GM19023 (cell line): ENCODE data around the gene SETD5.
"Not testable (repeated sequence)": the region's sequence is repeated elsewhere in the genome, so short reads cannot be mapped to it uniquely, and the experiment has no call there.

Source experiments
- ATAC-seq: cut with Tn5 transposase; IDR thresholded peaks from one replicate; pipeline ENCODE4 v1.9.1; 2021; ENCODE audit warnings: mild to moderate bottlenecking, moderate library complexity; ENCODE audit not compliant: unreplicated experiment

The SETD5 gene

DNA sequence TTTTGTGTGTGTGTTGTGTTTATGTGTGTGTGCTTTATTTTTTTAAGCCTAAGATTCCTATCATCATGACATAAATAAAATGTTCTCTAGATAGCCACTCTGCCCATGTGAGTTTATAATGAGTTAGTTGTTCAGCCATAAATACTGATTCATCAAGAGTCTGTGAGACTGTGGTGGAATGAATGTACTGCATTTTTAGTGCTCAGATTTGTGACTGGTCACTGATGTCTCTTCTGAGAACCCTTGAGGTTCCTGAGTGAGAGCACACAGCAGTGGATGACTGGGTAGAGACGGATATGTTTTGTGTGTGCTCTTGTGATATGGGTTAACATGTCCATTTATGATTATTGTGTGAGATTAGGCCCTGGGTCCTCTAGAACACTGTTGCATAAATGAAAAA is 51.2 kb downstream of the SETD5 start:
- no peak for ATAC-seq

DNA sequence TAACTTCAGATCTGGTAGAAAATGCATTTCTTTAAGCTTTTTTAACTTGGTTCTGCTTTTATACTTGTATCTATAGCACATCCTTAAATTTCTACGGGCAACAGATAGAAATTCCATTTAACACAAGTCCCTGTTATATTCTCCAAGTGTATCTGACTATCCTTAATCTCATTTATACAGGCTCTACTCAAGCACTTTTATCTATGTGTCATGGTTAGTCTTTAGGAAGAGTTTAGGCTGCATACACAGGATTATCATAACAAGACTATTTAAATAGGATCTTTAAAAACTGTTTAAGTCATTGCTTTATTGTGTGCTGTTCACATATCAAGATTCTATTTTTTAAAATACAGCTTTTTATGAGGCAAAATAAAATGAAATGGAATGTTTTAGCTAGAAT is 52.7 kb downstream of the SETD5 start:
- ATAC-seq = no peak

- ATAC-seq = no peak
Measured at GRCh38 chr3:9450991-9451390, 53.6 kb downstream of the SETD5 start.

GRCh38 chr3:9452417-9452816 is 55.0 kb downstream of the SETD5 start:
- ATAC-seq = no peak

DNA sequence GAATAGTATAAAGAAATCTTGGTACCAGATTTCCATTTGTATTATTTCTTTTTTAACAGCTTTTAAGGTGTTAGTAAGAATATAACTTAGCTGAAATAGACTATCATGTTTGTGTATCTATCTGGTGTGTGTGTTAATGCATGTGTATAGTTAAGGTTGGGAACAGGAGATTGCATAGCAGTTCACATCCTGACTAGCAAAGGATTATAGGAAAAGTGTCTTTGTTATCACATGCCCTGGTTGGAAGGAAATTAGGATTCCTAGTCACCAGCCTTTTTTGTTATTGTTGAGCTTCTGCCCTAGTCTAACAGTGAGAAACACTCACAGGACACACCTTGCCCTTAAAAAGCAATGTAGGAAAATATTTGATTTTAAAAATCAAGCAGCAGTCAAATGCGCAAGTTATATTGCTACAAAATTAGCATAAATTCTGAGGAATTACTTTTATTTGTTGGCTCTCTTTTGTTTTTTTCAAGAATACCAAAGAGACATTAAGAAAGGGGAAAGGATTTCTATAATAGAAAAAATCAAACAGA is 58.2 kb downstream of the SETD5 start:
- no peak for ATAC-seq

DNA sequence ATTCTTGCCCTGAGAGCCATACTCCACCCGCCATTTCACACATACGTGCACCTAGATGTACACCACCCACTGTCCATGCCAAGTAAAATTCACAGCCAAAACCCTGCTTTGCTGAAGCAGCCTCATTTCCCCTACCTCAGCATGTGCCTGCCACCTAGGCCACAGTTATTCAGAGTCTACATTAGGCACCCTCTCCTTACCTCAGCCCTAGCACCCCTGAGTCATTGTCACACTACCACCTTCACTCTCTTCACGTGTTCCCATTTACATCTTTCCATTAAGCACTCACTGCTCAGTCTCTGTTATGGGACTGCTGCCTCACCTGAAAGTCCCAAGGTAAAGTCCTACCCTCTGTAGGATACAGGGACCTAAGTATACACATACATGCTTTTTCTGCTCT is 70.0 kb downstream of the SETD5 start:
- no peak for ATAC-seq

GRCh38 chr3:9468460-9468859 is 71.0 kb downstream of the SETD5 start:
- no peak for ATAC-seq

DNA sequence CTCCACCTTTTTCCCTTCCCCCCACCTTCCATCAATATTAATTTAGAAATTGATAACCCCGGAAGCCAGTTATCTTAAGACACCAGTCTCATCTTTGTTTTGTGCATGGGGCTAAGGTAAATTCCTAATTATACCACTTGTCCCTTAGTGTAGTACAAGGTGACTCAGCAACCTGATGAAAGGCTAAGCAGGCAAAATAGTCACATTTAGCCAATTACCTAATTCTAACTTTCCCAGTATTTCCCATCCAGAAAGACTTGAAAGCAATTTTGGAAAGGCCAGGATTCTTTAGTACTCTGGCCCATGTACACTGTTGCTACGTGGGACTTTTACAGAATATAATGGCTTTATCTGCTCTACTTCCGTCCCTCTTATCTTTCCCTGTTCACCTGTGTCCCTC is 72.6 kb downstream of the SETD5 start:
- ATAC-seq = no peak

- ATAC-seq = no peak
Measured at GRCh38 chr3:9473496-9474065, 76.2 kb downstream of the SETD5 start.

GRCh38 chr3:9474482-9474881 is 77.1 kb downstream of the SETD5 start:
- ATAC-seq = no peak

DNA sequence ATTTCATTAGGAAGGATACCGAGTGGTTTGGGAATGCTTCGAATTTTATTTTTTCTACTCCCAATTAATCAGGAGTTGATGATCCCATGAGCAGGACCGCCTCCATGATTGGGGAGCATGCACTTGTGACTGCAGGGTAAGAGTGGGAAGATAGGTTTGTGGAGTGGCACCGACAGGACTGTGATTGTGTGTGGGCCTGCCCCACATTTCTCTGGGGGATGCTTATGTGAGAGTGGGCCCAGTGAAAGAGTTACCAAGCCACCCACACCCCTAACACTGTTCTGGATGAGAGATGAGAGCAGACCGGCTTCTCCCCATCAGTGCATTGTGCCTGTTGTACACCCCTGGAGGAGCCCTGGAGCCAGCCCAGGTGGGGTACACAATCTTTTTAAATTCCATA is 79.5 kb downstream of the SETD5 start:
- ATAC-seq = no peak

- no peak for ATAC-seq
Measured at GRCh38 chr3:9480265-9480664, 82.8 kb downstream of the SETD5 start.

DNA sequence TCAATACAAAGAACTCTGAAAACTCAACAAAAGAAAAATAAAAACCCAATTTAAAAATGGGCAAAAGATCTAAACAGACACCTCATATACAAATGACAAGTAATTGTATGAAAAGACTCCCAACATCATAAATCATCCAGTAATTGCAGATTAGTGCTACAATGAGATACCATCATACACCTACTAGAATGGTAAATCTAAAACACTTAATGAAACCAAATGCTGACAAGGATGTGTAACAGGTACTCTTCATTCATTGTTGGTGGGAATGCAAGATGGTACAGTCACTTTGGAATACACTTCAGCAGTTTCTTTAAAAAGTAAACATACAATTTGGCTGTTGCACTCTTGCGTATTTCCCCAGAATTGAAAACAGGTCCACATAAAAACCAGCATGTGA is 87.8 kb downstream of the SETD5 start:
- ATAC-seq = no peak

DNA sequence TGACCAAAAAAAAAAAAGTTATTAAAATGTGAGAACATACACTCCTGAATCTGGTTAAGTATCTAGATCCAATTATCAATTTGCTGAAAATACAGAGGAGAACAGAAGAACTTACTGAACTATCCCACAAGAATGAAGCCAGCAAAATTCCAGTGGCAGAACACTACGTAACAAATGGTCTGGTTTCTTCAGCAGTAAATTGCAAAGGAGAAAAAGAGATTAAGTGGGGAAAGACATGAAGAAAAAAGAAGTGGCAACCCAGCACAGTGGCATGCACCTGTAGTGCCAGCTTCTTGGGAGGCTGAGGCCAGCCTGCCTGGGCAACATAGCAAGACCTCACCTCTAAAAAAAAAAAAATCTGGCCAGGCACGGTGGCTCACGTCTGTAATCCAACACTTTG is 94.1 kb downstream of the SETD5 start:
- no peak for ATAC-seq

DNA sequence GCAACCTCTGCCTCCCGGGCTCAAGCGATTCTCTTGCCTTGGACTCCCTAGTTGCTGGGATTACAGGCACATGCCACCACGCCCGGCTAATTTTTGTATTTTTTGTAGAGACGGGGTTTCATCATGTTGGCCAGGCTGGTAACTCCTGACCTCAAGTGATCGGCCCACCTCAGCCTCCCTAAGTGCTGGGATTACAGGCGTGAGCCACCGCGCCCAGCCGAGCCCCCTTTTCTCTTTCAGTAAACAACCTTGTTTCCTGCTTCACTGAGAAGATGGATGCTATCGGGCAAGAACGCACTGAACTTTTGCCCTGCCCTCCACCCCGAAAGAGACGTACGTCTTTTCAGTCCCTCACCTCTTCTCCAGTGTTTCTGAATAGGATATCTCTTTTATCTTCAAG is 96.6 kb downstream of the SETD5 start:
- not testable (repeated sequence) for ATAC-seq

DNA sequence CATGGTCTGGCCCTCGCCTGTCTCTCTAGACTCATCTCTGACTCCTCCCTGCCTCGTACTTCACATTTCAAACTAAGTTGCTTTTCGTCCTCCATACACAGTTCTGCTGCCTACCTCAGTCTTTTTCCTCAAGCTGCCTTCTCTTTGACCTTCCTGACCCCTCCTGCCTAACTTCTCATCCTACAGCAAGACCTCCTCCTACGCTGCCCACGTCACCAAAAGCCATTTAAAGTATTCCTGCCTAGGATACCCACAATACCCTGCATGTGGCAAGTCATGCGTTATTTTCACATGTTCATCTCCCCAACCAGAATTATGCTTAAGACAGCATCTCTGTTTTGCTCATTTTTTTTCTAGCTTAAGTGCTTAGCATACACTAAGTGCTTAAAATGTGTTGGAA is 99.5 kb downstream of the SETD5 start:
- ATAC-seq = no peak

GRCh38 chr3:9497821-9498565 is 100.6 kb downstream of the SETD5 start:
- ATAC-seq = no peak

GRCh38 chr3:9498781-9499180 is 101.4 kb downstream of the SETD5 start:
- no peak for ATAC-seq

GRCh38 chr3:9499455-9500107 is 102.2 kb downstream of the SETD5 start:
- no peak for ATAC-seq

DNA sequence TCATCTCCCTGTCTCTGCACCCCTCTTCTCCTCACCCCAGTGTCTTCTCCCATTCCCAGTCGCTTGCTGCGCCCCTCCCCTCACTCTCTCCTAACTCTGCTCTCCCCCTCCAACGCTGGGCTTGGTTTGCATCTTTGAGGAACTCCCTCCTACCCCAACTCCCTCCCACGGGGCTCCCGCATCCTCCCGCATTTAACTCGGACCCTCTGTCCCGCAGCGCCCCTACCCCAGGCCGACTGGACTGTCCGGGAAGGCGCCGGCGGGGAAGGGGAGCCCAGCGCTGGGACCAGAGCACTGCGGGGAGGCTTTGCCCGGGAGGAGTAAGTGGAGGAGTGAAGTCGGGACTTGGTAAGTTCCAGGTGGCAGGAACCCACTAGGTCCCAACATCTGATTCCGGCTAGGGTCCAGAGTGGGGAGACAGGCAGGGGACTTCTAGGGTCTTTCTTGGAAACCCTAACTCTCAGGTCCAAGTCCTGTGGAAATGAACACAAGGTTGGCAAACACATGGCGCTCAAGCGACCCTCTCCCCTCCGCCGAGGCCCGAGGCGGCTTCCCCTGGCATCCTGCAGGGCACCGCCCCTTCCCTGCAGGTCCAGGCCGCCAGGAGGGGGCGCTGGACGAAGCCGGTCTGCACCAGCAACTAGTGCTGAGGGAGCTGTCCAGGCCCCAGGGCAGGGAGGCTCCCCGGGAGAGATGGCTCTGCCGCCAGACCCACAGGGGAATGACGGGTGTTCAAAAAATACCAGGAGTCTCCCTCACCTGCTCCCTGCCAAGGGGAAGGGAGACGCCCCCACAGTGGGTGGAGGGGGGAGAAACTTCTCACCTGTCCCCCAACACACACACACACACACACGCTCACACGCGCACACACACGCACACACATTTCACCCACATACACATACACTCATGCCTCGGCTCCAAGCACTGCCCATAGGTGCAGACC is 103.0 kb downstream of the SETD5 start:
- ATAC-seq = no peak

DNA sequence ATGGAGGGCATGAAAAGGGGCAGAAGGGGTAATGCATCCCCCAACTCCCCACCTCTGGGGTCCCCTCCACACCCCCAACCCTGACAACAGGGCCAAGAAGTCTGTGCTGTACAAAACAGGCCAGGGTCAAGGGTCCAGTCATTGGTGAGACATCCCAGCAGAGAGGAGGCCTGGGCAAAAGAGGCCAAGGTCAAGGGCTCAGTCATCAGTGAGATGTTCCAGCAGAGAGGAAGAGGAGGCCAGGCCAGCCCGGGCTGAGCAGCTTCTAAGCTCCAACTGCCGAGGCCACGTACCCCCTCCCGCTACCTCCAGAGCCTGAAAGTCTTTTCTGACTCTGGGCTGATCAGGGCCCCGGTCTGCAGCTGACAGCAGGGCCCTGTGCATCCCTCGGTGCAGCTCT is 103.8 kb downstream of the SETD5 start:
- ATAC-seq = no peak
